GM15510 (cell line): ENCODE results near the gene BBS9.

ENCODE experiments used
- POLR2A ChIP-seq: IDR thresholded peaks from 3 replicates; pipeline ENCODE4 v1.6.1; 2011; ENCODE audit warnings: borderline replicate concordance; ENCODE audit not compliant: insufficient read length; ENCODE audit errors: extremely low read depth

The BBS9 gene

GRCh38 chr7:33184828-33185227 is 55.5 kb downstream of the BBS9 start:
- no peak for TF ChIP-seq POLR2A

- TF ChIP-seq POLR2A, result no peak
These were observed 56.4 kb downstream of the BBS9 start for GRCh38 chr7:33185786-33186185.

DNA sequence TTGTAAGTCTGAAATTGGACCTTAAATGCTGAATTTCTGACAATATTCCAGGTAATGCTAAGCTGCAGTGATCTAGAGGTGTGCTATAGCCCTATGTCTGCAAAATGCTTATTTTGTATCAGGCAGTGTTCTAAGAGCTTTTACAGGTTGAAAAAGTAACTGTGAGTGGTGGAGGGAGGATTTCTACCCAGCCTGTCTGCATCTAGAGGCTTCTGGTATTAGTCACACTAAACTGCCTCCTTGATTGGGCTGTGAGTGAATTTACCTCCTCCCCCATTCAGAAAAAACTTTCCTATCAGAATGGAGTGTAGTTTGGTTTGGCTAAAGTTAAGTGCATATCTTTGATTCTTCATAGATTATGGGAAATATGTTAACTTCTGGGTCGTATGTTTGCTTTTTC is 56.8 kb downstream of the BBS9 start:
- no peak for TF ChIP-seq POLR2A

GRCh38 chr7:33190688-33191304 is 61.4 kb downstream of the BBS9 start:
- no peak for TF ChIP-seq POLR2A

- no peak for TF ChIP-seq POLR2A
These were observed 62.0 kb downstream of the BBS9 start for GRCh38 chr7:33191340-33191739.

GRCh38 chr7:33192695-33193291 is 63.4 kb downstream of the BBS9 start:
- no peak for TF ChIP-seq POLR2A

DNA sequence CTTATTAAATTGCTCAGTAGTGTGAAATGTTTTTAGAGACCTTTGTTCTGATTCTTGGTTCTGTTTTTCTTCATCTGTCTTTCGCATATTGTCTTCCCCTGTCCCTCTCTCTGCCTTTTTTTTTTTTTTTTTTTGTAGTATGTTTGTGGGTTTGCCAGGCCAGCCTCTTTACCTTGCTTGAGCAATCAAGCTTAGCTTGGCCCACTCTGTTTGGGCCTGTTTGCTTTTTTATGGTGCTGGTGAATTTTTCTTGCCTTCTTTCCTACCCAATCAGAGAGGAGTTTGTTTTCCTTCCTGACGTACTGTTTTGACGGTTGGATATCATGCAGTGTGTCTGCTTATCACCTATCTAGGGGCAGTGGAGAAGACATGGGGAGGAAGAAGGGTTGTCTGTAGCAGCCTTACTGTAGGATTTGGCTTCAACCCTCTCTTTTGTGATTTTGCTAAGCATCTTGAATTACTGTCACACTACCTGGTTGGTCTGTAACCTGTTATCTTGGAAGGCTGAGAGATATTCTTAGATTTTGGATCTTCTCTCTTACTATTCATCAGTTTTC is 64.0 kb downstream of the BBS9 start:
- no peak for TF ChIP-seq POLR2A

DNA sequence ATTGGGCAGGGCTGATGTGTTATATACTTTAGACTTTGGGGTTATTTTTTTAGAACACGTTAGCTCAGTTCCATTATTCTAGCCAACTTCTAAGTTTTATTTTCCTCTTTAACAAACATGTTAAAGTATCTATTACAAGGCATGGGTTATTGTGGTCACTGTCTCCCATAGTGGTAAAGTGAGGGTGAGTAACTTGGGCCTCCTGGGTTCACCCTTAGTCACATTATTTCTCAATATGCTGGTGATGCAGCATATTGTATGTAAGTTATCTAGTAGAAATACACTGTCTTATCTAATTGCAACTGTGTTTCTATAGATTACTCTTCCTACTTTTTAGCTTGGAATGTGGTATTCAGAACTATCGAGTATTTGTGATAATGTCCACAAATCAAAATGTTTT is 65.9 kb downstream of the BBS9 start:
- no peak for TF ChIP-seq POLR2A

DNA sequence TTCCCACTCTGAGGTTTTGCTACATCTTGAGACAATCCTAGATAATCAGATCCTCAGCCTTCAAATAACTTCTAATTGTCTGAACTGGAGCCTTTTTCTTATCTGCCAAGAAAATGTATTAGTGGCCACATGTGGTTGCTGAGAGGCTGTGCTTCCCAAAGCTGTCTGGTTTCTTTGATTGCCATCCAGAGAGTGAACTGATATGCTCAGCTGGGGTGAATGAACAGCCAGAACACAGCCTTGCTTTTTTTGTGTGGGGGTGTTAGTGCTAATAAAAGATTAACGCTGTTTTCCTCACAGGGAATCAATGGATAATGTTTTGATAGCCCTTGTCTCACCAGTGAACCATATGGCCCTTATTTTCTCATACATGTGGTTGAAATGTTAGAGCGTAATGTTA is 66.9 kb downstream of the BBS9 start:
- TF ChIP-seq POLR2A, result no peak

DNA sequence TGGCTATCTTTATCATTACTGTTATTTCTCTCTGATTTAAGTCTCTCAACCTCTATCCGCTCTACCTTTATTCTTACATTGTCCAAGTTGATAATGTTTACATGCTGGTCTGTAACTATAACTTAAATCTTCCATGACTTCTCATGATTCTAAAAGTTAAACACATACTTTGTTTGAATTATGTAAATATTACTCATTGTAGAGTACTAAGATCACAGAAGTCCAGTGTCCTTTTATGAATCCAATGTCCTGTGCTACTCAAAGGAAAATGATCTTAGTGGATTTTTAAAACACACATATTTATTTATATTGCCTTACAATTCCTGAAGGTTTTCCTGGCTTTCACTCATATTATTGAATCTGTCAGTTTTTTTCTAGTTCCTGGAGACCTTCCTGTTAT is 70.9 kb downstream of the BBS9 start:
- TF ChIP-seq POLR2A, result no peak

DNA sequence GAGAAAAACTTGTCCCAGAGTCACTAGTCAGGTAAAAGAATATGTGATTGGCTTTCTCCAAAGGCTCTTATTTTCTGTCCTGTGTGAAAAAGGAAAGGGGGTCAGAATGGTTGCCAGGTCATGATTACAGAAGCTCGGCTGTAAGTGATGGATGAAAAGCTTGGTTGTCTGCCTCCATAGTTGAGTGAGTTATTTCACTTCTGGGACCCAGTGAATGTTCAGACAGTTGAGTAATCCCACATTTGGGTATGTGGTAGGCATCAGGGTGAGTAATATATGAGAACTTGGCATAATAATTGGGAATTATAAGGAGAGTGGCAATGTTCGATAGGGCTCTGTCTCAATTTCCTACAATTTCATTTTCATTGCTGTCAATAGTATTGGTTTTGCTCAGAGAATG is 72.5 kb downstream of the BBS9 start:
- TF ChIP-seq POLR2A, result no peak

- no peak for TF ChIP-seq POLR2A
These were observed 81.6 kb downstream of the BBS9 start for GRCh38 chr7:33210958-33211357.

GRCh38 chr7:33212144-33212543 is 82.8 kb downstream of the BBS9 start:
- no peak for TF ChIP-seq POLR2A

GRCh38 chr7:33215992-33216391 is 86.6 kb downstream of the BBS9 start:
- no peak for TF ChIP-seq POLR2A

- no peak for TF ChIP-seq POLR2A
These were observed 88.2 kb downstream of the BBS9 start for GRCh38 chr7:33217595-33217994.

GRCh38 chr7:33220231-33220630 is 90.9 kb downstream of the BBS9 start:
- no peak for TF ChIP-seq POLR2A
